Measurements from ENCODE around the gene UMPS. TPM values are rescaled to one million over a fixed set of nuclear protein-coding genes. Genes with fewer than 3 reads are reported as not detected.

The UMPS gene
- total and polyA plus RNA-seq, 9 of the 15 experiments (the other 6 are each of a cell fraction or from before 2014, with no cell fraction given), result 28.9 to 91.0 (median 45.9) TPM

- ChIA-PET CTCF (ENCODE audit: low intra/inter-chr PET ratio) (no interaction called here), POLR2A (no interaction called here)
- no peak for FAIRE-seq
- no TSS peak for BruUV-seq (replicated peaks)
- Histone ChIP-seq H3K36me3 (ENCODE audit: control insufficient read depth, insufficient read depth, low read length) (no peaks in the 10 kb centered on the region), H2AFZ (ENCODE audit: low read depth, low read length) (no peak overlapping the region), H3K9me3 (replicated peaks; ENCODE audit: control insufficient read depth, insufficient read depth, low read depth, low read length) (no peaks in the 10 kb centered on the region), H3K27me3 (ENCODE audit: control insufficient read depth in 2 of 2, insufficient read depth in 2 of 2, low read length in 2 of 2) (peaks cover 2 to 13% of the 10 kb centered on the region in 2 experiments; a peak in 3 of 5 replicates), H3K27ac (ENCODE audit: extremely low read depth, low read depth, low read length) (no peak overlapping the region), H3K9me1 (ENCODE audit: control insufficient read depth, insufficient read depth, low read length) (no peaks in the 10 kb centered on the region), H3K4me1 (replicated peaks in 1 of 2; ENCODE audit: control insufficient read depth in 2 of 2, insufficient read depth in 2 of 2, low read length in 2 of 2) (no peaks in the 10 kb centered on the region; a peak in 1 of 5 replicates), H3K79me2 (ENCODE audit: control insufficient read depth, insufficient read depth, low read length) (no peaks in the 10 kb centered on the region), H3K9ac (ENCODE audit: insufficient read depth in 1 of 2, low read depth in 2 of 2, low read length in 2 of 2) (no peak overlapping the region), H3K4me2 (ENCODE audit: insufficient read depth, low read length) (no peak overlapping the region), H4K20me1 (replicated peaks; ENCODE audit: control insufficient read depth, insufficient read depth, low read length) (no peaks in the 10 kb centered on the region), H3K4me3 (no peak overlapping the region)
- DNase-seq (ENCODE audit: extremely low read depth in 1 of 4, low spot score in 3 of 4), result no peak
- no peak for ATAC-seq
- no peak for TF ChIP-seq MGA (IDR thresholded peaks at IDR 0.05)
- no peak for TF ChIP-seq SMARCE1 (IDR thresholded peaks at IDR 0.05)
- no peak for TF ChIP-seq GTF3C2 (IDR thresholded peaks at IDR 0.05; ENCODE audit: borderline replicate concordance, extremely low read depth, insufficient read length)
- no peak for TF ChIP-seq MECOM (CRISPR knock-in tag; IDR thresholded peaks at IDR 0.05)
- no peak for TF ChIP-seq THRA (IDR thresholded peaks at IDR 0.05)
- no peak for TF ChIP-seq ARID2 (IDR thresholded peaks at IDR 0.05)
- TF ChIP-seq PTTG1 (tag; IDR thresholded peaks at IDR 0.05; ENCODE audit: low read depth), result no peak
- 11% methylated on average over 7 of the region's 7 CpGs for WGBS (ENCODE audit: insufficient coverage, low coverage, missing lambda C conversion rate)
- in situ Hi-C loops (cut with MboI), result no loop called here
- intact Hi-C loops (cut with micrococcal nuclease), result no loop called here
These were observed 27.3 kb upstream of the UMPS start for GRCh38 chr3:124702950-124703349.
